Bladder microvascular endothelial cell (primary cell): ENCODE data around the gene CHD3. TPM values are rescaled to one million over a fixed set of nuclear protein-coding genes. Genes with fewer than 3 reads are reported as not detected.

Source experiments
- total RNA-seq: library from RNA; depleted of rRNA; stranded (reverse); fragments of >200 nt; gene quantifications from 2 replicates; pipeline ENCODE4 v1.2.3, GENCODE V29; 2014

CHD3 gene
- total RNA-seq, result 113 and 162 TPM in 2 replicates

DNA sequence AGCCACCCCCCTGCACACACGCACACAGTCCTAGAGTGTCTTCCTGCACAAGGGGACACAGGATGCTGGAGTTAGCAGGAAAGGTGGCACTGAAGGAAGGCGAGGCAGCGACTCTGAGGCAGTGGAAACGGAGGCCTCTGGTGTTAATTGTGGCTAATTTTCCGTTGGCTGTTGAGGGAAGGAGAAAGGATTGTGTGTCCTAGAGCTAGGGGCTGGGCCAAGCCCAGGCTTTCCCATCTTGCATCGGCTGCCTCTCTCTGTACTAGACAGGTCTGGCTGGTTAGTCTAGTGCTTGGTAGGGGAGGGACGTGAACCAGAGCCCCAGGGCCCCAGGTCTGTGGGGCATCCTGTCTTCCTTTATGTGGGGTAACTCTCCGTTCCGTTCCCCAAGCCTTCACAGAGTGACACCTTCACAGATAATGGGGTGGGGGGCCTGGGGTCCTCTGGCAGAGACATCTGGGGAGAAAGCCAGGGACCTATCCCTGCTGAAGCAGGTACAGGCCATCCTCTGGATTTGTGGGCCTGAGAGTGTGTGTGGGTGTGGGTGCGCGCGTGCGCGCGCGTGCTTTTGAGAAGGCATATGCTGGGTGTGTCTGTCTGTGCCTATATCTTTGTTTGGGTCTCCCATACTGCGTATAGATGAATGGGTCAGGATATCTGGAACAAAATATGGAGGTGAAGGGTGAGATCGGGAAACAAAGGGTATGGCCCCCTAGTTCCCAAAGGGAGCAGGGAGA lies at the start of gene CHD3:
Gene CHD3, plus strand, starts transcription at position 606 of the 737 bp plus-strand sequence. CDS start 212 bp downstream, outside the sequence.

GRCh38 chr17:7854851-7855659 lies 33.5 kb upstream of the CHD3 start, which contains the start of gene TMEM88:
TSS of gene TMEM88 (plus strand) at chr17:7855066. CDS start at chr17:7855075, 9 bp downstream.

DNA sequence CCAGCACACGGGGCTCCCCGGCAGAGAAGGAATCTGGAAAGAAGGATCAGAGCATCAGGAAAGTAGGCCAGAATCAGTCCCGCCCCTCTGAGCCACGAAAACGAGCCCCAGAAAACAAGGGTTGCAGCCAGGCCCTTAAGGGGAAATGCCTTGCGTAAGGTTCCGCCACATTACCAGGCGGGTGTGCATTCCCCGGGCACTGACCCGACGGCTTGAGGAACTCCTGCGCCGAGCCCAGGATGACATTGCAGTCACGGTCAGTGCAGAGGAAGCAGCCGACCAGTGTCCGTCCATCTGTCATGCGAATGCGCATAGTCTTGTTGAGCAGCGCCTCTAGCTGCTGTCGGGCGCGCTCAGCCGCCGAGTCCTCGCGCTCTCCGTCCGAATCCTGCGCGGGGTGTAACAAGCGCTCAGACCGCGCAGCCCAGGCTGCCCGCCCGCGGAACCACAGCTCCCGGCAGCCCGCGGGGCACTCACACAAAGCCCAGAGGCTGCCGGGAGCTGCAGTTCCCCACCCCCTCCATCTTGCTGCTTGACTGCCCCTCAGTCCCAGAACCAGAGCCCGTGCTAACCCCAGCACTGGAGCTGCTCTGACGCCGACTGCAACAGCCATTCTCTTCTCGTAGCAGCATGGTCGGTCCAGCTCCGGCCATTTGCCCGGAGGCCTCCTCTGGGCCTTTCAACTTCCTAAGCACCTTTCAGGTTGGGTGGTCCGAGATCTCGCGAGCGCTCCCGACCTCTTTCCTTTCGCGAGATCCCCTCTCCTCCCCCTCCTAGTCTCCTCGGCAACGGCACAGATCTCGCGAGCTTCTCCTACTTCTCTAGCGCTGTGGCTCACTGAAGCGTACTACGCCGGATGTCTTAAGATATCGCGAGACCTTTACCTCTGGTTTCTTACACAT lies 31.5 kb upstream of the CHD3 start, which contains the start of gene NAA38:
Gene NAA38, minus strand, starts transcription at position 749 of the 902 bp plus-strand sequence. Its CDS starts 96 bp downstream, at position 653.

DNA sequence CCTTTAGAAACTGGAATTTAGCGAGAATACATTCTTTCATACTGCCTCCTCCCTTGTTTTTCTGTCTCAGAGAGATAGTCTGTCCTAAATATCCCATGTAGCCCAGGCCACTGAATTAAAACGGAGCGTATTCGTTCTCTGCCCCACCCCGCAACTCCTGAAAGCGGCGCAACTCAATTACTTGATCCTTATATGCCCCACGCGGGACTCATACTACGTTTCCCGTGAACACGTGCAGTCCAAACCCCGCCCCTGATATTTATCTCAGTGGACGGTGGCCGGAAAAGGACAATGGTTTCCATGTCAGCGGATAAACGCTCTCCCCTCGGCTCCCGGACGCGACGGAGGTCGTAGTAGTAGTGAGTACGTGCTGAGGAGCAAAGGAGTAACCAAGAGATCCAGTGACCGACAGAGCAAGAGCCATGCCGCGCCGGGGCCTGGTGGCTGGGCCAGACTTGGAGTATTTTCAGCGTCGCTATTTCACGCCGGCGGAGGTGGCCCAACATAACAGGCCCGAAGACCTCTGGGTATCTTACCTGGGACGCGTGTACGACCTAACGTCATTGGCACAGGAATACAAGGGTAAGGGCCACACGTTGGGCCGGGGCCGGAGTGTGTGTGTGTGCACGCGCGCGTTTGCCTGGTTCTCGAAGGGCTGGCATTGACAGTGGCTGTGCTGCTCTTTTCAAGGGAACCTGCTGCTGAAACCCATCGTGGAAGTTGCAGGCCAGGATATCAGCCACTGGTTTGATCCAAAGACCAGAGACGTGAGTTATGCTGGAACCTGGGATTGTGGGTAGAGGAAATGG lies 30.7 kb upstream of the CHD3 start, which contains the start of gene CYB5D1:
Gene CYB5D1, plus strand, starts transcription at position 291 of the 809 bp plus-strand sequence. Its CDS starts 132 bp downstream, at position 423.

DNA sequence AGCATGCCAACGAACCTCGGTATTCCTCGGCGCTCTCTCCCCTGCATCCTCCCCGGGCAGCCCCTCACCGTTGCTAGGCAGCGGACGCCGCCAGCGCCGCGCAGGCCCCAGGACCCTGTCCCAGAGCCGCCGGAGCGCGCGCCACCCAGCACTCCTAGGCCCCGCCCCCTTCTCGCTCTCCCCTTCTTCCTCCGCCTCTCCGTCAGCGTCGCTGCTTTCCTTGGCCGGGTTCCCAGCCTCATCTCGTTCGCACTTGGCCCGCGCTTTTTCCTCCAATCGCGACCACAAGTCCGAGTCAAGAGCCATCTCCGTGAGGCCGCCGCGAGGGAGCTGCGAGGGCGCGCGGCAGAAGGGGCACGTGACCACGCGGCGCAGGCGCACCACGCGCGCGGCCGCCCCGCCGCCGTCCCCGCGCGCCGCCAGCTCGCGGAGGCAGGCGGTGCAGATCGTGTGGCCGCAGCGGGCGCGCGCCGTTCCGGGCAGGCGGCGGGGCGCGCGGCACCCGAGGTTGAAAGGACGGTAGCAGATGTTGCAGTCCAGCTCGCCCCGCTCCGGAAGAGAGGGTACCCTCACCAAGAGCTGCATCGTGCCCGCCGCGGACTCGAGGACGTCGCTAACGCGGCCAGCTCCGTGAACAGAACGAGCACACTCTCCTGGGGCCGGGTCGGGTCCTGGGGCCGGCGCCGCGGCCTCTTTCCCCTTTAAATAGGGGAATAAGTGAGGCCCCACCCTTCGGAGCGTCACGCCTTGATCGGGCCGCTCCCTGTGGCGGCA lies 27.2 kb downstream of the CHD3 start, which contains the start of gene RNF227:
Gene RNF227, minus strand, starts transcription at position 679 of the 774 bp plus-strand sequence. Its CDS starts 94 bp downstream, at position 585.

GRCh38 chr17:7929158-7930023 lies 40.8 kb downstream of the CHD3 start, which contains the start of gene KCNAB3:
TSS of gene KCNAB3 (minus strand) at chr17:7929856. CDS start at chr17:7929435, 421 bp downstream.

DNA sequence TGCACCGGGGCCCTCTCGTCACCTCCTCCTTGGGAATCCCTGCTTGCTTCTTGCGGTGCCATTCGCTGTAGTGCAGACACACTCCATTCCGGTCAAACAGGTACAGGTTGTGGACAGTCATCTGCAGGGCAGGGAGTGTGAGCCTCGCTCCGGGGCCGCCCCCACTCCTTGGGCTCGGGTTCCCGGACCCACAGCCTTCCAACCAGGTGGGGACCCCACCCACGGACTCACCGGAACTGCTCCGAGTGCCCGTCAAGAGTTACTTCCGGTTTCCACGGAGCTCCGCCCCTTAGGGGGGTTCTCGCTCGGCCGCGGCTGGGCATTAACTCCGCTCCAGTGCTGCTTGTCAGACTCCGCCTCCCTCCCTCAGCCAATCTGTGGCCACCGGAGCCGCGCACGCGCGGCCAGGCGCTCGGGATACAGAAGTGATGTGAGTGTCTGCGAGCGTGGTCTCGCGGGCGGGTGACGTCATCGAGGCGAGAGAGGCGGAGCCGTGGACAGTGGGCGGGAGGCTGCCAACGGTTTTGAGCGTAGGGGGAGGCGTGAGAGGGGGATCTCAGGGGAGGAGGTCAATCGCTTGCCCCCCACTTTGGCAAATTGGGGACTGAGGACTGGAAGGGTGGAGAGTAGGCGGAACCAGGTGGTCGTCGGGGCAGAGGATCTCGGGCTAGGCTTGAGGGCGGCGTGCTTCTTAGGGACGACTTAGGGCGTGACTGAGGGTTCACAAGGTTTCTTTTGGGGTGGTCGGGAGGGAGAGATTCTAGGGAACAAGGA lies 43.3 kb downstream of the CHD3 start, which contains the start of the genes CNTROB and TRAPPC1:
Gene CNTROB, plus strand, starts transcription at position 498 of the 774 bp plus-strand sequence. CDS start 874 bp downstream, outside the sequence.
Gene TRAPPC1, minus strand, starts transcription at position 238 of the 774 bp plus-strand sequence. Its CDS starts 117 bp downstream, at position 121.

Other genes with a start within 250 kb of the CHD3 start
- not detected in 2 replicates for gene ATP1B2, start 237.9 kb upstream of the CHD3 start, total RNA-seq
- gene TP53, start 201.3 kb upstream of the CHD3 start, total RNA-seq, result 29.0 and 64.8 TPM in 2 replicates
- gene WRAP53, start 200.3 kb upstream of the CHD3 start, total RNA-seq, result 8.0 and 11.8 TPM in 2 replicates
- 0.16 and 0.57 TPM in 2 replicates for gene EFNB3, start 183.6 kb upstream of the CHD3 start, total RNA-seq
- gene DNAH2, start 171.0 kb upstream of the CHD3 start, total RNA-seq, result under 0.01 and 0.49 TPM in 2 replicates
- 2.8 and 7.6 TPM in 2 replicates for gene KDM6B, start 54.6 kb upstream of the CHD3 start, total RNA-seq
- 24.5 and 132 TPM in 2 replicates for gene TMEM88, start 33.7 kb upstream of the CHD3 start, total RNA-seq
- gene NAA38, start 31.2 kb upstream of the CHD3 start, total RNA-seq, result 90.2 and 171 TPM in 2 replicates
- gene CYB5D1, start 30.8 kb upstream of the CHD3 start, total RNA-seq, result 9.9 and 11.8 TPM in 2 replicates
- gene RNF227, start 27.5 kb downstream of the CHD3 start, total RNA-seq, result 1.3 and 3.0 TPM in 2 replicates
- gene KCNAB3, start 41.1 kb downstream of the CHD3 start, total RNA-seq, result 0.49 and 0.63 TPM in 2 replicates
- gene TRAPPC1, start 43.2 kb downstream of the CHD3 start, total RNA-seq, result 45.3 and 77.3 TPM in 2 replicates
- 18.7 and 19.1 TPM in 2 replicates for gene CNTROB, start 43.4 kb downstream of the CHD3 start, total RNA-seq
- gene GUCY2D, start 113.8 kb downstream of the CHD3 start, total RNA-seq, result not detected in 2 replicates
- not detected in 2 replicates for gene ALOX15B, start 150.3 kb downstream of the CHD3 start, total RNA-seq
- gene ALOX12B, start 198.9 kb downstream of the CHD3 start, total RNA-seq, result not detected in 2 replicates
- not detected in 2 replicates for gene ALOXE3, start 229.7 kb downstream of the CHD3 start, total RNA-seq
- not detected in 2 replicates for gene HES7, start 235.3 kb downstream of the CHD3 start, total RNA-seq